HG02763 (cell line): Measurements from ENCODE around the gene MCL1.
"Not testable (repeated sequence)": the region's sequence is repeated elsewhere in the genome, so short reads cannot be mapped to it uniquely, and the experiment has no call there.

Experiments used
- ATAC-seq: cut with Tn5 transposase; IDR thresholded peaks from one replicate; pipeline ENCODE4 v1.9.1; 2021; ENCODE audit warnings: mild to moderate bottlenecking, moderate library complexity; ENCODE audit not compliant: unreplicated experiment

MCL1 gene

GRCh38 chr1:150579110-150579944 lies at the start of gene MCL1:
Gene MCL1 (minus strand): TSS chr1:150579610. CDS start chr1:150579530, 80 bp downstream.
- peak; percentile 82 for ATAC-seq

GRCh38 chr1:150628766-150629114 lies 49.3 kb upstream of the MCL1 start:
- no peak for ATAC-seq

DNA sequence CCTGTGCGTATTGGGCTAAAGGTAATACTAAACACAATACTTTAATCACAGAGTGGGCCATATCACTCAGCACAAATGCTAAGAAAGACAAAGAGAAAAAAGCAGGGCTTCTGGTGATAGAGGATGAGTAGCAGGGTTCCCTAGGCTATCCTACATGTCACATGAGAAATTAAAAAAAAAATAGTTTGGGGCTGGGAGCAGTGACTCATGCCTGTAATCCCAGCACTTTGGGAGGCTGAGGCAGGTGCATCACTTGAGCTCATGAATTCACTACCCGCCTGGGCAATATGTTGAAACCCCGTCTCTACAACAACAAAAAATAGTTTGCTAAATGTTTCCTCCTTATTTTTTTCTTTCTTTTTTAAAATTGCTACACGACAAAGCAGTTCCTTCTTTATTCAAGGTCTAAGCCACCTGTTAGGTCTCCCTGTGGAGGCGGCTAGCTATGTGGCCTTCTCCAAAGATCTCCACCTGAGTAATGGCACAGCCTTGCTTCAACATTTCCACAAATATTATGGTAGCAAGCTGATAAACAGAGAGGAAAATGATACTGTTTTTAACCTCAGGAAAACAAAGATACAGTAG lies 48.5 kb upstream of the MCL1 start:
- ATAC-seq = no peak

GRCh38 chr1:150626150-150626549 lies 46.7 kb upstream of the MCL1 start:
- ATAC-seq = no peak

GRCh38 chr1:150624546-150624945 lies 45.1 kb upstream of the MCL1 start:
- ATAC-seq = not testable (repeated sequence)

- ATAC-seq = not testable (repeated sequence)
Observed at GRCh38 chr1:150624134-150624533, 44.7 kb upstream of the MCL1 start.

GRCh38 chr1:150622303-150622975 lies 43.0 kb upstream of the MCL1 start:
- no peak for ATAC-seq

GRCh38 chr1:150621497-150622302 lies 42.3 kb upstream of the MCL1 start:
- no peak for ATAC-seq

DNA sequence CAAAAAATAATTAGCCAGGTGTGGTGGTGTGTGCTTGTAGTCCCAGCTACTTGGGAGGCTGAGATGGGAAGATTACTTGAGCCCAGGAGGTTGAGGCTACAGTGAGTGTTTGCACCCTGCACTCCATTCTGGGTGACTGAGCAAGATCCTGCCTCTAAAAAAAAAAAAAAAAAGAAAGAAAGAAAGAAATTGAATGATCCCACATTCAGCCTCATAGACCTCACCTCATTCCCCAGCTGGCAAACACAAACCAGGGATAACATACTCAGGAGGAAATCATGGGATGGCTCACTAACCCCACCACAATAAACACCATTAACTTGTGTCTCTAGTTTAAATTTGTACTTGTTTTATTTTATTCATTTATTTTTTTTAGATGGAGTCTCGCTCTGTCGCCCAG lies 41.5 kb upstream of the MCL1 start:
- no peak for ATAC-seq

DNA sequence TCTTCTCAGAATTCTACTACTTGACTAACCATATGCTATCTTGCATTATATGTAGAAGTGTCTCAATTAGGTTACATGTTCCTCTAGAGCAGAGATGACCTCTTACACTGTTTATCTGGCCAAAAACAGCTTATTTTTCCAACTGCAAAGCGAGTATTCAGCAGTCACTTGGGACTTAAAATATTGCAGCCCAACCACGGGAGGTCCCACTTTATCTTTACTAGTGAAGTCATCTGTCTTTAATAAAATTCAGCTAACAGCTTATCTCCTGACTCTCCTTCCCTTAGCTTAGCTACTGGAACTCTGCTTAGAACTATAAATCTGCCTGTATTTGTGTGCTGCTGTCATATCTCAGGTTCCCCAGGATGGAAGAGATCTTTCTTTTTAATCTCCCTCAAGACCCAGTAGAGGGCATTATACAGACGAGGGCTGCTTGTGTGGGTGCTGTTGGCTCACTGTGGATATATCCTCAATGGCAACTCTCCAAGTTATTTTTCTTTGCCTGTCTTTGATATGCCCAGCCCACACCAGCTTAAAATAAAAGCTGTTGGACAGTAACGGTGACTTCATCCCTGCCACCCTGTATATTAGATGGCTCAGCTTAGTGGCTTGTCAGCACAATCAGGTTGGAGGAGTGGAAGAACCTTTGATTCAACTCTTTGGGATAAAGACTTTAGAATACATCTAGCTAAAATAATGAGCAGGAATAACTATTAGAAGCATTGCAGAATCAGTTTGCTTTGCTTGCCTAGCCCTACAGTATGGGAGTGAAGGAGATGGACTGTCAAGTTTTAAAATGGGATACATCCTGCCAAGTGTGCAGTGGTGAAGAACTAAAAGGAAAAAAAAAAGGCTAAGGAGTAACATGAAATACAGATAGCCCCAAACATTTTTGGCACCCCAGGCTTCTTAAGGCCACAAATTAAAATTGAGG lies 40.4 kb upstream of the MCL1 start:
- no peak for ATAC-seq

- ATAC-seq = no peak
Observed at GRCh38 chr1:150615346-150616201, 36.2 kb upstream of the MCL1 start.

- ATAC-seq = no peak
Observed at GRCh38 chr1:150613061-150613920, 33.9 kb upstream of the MCL1 start.

DNA sequence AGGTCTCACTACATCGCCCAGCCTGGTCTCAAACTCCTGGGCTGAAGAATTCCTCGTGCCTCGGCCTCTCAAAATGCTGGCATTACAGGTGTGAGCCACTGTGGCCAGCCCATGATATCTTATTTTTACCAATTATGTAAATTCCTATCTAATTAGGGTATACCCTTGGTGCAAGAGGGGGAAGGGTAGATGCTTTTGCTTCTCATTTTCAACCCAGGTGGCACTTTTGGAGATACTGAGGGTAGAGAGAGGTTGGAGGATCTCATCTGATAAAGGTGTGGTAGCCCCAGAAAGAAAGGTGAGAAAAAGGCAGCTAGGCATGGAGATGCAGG lies 32.6 kb upstream of the MCL1 start:
- peak; percentile 11 for ATAC-seq

DNA sequence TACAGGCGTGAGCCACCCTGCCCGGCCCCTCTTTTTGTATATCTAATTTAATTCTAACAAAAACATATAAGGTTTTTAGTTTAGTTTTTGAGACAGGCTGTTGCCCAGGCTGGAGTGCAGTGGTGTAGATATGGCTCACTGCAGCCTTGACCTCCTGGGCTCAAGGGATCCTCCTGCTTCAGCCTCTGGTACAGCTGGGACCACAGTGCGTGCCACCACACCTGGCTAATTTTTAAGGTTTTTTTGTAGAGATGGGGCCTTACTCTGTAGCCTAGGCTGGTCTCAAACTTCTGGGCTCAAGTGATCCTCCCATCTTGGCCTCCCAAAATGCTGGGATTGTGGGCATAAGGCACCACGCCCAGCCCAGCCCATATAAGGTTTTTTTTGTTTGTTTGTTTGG lies 31.2 kb upstream of the MCL1 start:
- ATAC-seq = no peak

- ATAC-seq = no peak
Observed at GRCh38 chr1:150609732-150610131, 30.3 kb upstream of the MCL1 start.

DNA sequence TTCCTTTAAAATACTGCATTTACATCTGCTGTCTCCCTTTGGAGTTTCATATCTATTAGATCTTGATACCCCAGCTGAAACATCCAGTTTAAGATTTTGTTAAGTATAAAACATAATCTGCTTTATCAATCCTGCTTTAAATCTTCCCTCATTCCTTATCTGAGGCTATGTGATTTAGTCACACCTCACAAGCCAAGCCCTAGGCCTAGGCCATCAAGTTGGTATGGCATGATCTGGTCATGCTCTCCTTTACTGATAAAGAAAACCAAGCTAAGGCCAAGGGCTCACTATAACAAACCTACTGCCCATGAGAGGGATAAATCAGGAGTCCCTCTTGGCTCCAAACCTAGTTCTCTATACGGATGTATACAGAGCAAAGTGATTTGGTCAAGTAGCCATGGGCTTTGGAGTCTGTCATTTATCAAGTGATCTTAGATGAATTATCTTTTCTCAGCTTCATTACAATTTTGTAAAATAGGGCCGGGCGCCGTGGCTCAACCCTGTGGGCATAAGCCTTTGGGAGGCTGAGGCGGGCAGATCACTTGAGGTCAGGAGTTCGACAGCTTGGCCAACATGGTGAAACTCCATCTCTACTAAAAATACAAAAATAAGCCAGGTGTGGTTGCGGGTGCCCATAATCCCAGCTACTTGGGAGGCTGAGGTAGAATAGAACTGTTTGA lies 27.2 kb upstream of the MCL1 start:
- no peak for ATAC-seq

GRCh38 chr1:150605451-150605731 lies 26.0 kb upstream of the MCL1 start:
- not testable (repeated sequence) for ATAC-seq

GRCh38 chr1:150604226-150604588 lies 24.8 kb upstream of the MCL1 start:
- ATAC-seq = no peak
